Measurements from ENCODE around the gene LAMB1. TPM values are rescaled to one million over a fixed set of nuclear protein-coding genes. Genes with fewer than 3 reads are reported as not detected.

Gene LAMB1
- 0.30 TPM for polyA plus RNA-seq (2012; ENCODE audit: low read depth, missing spikeins)

- FAIRE-seq (no peak), DNase-seq (ENCODE audit: insufficient read length, low spot score) (peak; percentile 37)
- TF ChIP-seq POLR2A (IDR thresholded peaks at IDR 0.05; ENCODE audit: low read depth, low read length) (no peak), TAF1 (IDR thresholded peaks at IDR 0.05; ENCODE audit: low read depth, low read length) (no peak), SPI1 (IDR thresholded peaks at IDR 0.05; ENCODE audit: low read depth, low read length) (no peak)
These were observed at the start of gene LAMB1 for GRCh38 chr7:108002726-108003598. LAMB1 (minus strand) TSS chr7:108003161; CDS start chr7:108002885, 276 bp downstream.

DNA sequence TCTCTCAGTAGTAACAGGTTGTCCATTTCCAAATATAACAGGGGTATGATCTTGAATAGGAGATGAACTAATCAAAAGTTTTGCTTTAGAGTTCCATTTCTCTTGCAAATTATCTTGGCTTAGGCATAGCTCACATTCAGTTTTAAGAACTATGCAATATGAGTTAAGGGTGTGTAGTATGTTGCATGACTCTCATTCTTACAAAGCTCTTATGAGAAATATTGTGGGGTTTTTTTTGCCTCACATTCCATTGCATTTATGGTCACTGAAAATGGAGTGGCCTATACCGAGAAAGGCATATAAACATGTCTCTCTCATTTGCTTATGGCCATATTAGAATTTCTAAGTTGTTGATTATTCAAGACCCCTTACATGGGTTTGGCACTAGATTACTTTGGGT lies 48.5 kb upstream of the LAMB1 start:
- TF ChIP-seq POU2F2 (IDR thresholded peaks at IDR 0.05; ENCODE audit: low read depth, low read length) (no peak), TAF1 (IDR thresholded peaks at IDR 0.05; ENCODE audit: low read depth, low read length) (no peak), POLR2A (IDR thresholded peaks at IDR 0.05; ENCODE audit: low read depth, low read length) (no peak), PAX5 (IDR thresholded peaks at IDR 0.05; ENCODE audit: insufficient read depth, low read length, severe bottlenecking) (no peak), POLR2AphosphoS5 (IDR thresholded peaks at IDR 0.05; ENCODE audit: low read depth, low read length) (no peak), SPI1 (IDR thresholded peaks at IDR 0.05; ENCODE audit: low read depth, low read length) (no peak)
- DNase-seq (ENCODE audit: insufficient read length, low spot score) (no peak), FAIRE-seq (no peak)

DNA sequence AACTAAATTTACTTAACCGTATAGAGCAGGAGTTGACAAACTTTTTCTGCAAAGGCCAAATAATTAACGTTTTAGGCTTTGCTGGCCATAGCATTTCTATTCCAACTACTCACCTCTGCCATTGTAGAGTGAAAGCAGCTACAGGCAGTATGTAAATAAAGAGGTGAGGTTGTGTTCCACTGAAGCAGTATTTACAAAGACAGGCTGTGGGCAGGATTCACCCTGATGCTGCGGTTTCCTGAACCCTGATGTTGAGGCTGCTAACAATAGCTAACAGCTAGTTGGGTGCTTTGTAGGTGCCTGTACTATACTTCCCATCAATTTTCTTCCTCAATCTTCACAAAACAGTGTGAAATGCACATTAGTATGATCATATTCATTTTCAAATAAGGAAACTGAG lies 47.0 kb upstream of the LAMB1 start:
- FAIRE-seq (no peak), DNase-seq (ENCODE audit: insufficient read length, low spot score) (no peak)
- TF ChIP-seq SPI1 (IDR thresholded peaks at IDR 0.05; ENCODE audit: low read depth, low read length) (no peak), POLR2A (IDR thresholded peaks at IDR 0.05; ENCODE audit: low read depth, low read length) (no peak), PAX5 (IDR thresholded peaks at IDR 0.05; ENCODE audit: insufficient read depth, low read length, severe bottlenecking) (no peak), TAF1 (IDR thresholded peaks at IDR 0.05; ENCODE audit: low read depth, low read length) (no peak), POLR2AphosphoS5 (IDR thresholded peaks at IDR 0.05; ENCODE audit: low read depth, low read length) (no peak), POU2F2 (IDR thresholded peaks at IDR 0.05; ENCODE audit: low read depth, low read length) (no peak)

- FAIRE-seq = no peak
- DNase-seq (ENCODE audit: insufficient read length, low spot score) = no peak
- TF ChIP-seq POLR2AphosphoS5 (IDR thresholded peaks at IDR 0.05; ENCODE audit: low read depth, low read length) (no peak), TAF1 (IDR thresholded peaks at IDR 0.05; ENCODE audit: low read depth, low read length) (no peak), POLR2A (IDR thresholded peaks at IDR 0.05; ENCODE audit: low read depth, low read length) (no peak), SPI1 (IDR thresholded peaks at IDR 0.05; ENCODE audit: low read depth, low read length) (no peak), POU2F2 (IDR thresholded peaks at IDR 0.05; ENCODE audit: low read depth, low read length) (no peak), PAX5 (IDR thresholded peaks at IDR 0.05; ENCODE audit: insufficient read depth, low read length, severe bottlenecking) (no peak)
These were observed 45.5 kb upstream of the LAMB1 start for GRCh38 chr7:108048422-108048821.

- no peak for TF ChIP-seq SPI1 (IDR thresholded peaks at IDR 0.05; ENCODE audit: low read depth, low read length)
- TF ChIP-seq PAX5 (IDR thresholded peaks at IDR 0.05; ENCODE audit: insufficient read depth, low read length, severe bottlenecking) = no peak
- TF ChIP-seq POLR2A (IDR thresholded peaks at IDR 0.05; ENCODE audit: low read depth, low read length) = no peak
- TF ChIP-seq TAF1 (IDR thresholded peaks at IDR 0.05; ENCODE audit: low read depth, low read length) = no peak
- no peak for TF ChIP-seq POLR2AphosphoS5 (IDR thresholded peaks at IDR 0.05; ENCODE audit: low read depth, low read length)
- no peak for TF ChIP-seq POU2F2 (IDR thresholded peaks at IDR 0.05; ENCODE audit: low read depth, low read length)
- DNase-seq (ENCODE audit: insufficient read length, low spot score) (no peak), FAIRE-seq (no peak)
These were observed 44.1 kb upstream of the LAMB1 start for GRCh38 chr7:108046952-108047506.

GRCh38 chr7:108045669-108046068 lies 42.7 kb upstream of the LAMB1 start:
- TF ChIP-seq PAX5 (IDR thresholded peaks at IDR 0.05; ENCODE audit: insufficient read depth, low read length, severe bottlenecking) (no peak), POLR2A (IDR thresholded peaks at IDR 0.05; ENCODE audit: low read depth, low read length) (no peak), POLR2AphosphoS5 (IDR thresholded peaks at IDR 0.05; ENCODE audit: low read depth, low read length) (no peak), POU2F2 (IDR thresholded peaks at IDR 0.05; ENCODE audit: low read depth, low read length) (no peak), TAF1 (IDR thresholded peaks at IDR 0.05; ENCODE audit: low read depth, low read length) (no peak), SPI1 (IDR thresholded peaks at IDR 0.05; ENCODE audit: low read depth, low read length) (no peak)
- FAIRE-seq = no peak

GRCh38 chr7:108045154-108045553 lies 42.2 kb upstream of the LAMB1 start:
- no peak for TF ChIP-seq TAF1 (IDR thresholded peaks at IDR 0.05; ENCODE audit: low read depth, low read length)
- TF ChIP-seq POU2F2 (IDR thresholded peaks at IDR 0.05; ENCODE audit: low read depth, low read length) = no peak
- no peak for TF ChIP-seq PAX5 (IDR thresholded peaks at IDR 0.05; ENCODE audit: insufficient read depth, low read length, severe bottlenecking)
- TF ChIP-seq POLR2A (IDR thresholded peaks at IDR 0.05; ENCODE audit: low read depth, low read length) = no peak
- no peak for TF ChIP-seq POLR2AphosphoS5 (IDR thresholded peaks at IDR 0.05; ENCODE audit: low read depth, low read length)
- TF ChIP-seq SPI1 (IDR thresholded peaks at IDR 0.05; ENCODE audit: low read depth, low read length) = no peak
- no peak for DNase-seq (ENCODE audit: insufficient read length, low spot score)
- no peak for FAIRE-seq

More at GRCh38 chr7:108045669-108046068, 42.7 kb upstream of the LAMB1 start:
- no peak for DNase-seq (ENCODE audit: insufficient read length, low spot score)

DNA sequence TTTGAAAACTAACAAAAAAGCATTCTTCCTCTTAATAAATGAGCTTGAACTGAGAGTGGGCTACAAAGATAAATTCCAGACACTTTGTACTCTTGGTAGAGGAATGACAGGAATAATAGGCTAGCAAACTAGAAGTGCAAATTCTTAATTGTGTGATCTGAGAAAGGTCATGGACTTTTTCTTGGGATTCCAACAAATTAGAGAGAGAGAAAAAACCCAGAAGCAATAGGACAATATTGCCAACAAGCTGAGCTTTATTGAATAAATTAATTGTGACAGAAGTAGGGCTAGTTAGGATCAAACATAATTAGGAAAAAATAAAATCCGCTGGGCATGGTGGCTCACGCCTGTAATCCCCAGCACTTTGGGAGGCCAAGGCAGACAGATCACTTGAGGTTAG lies 41.4 kb upstream of the LAMB1 start:
- no peak for FAIRE-seq

GRCh38 chr7:108038986-108039385 lies 36.0 kb upstream of the LAMB1 start:
- DNase-seq (ENCODE audit: insufficient read length, low spot score) (no peak), FAIRE-seq (no peak)
- TF ChIP-seq TAF1 (IDR thresholded peaks at IDR 0.05; ENCODE audit: low read depth, low read length) (no peak), SPI1 (IDR thresholded peaks at IDR 0.05; ENCODE audit: low read depth, low read length) (no peak), POU2F2 (IDR thresholded peaks at IDR 0.05; ENCODE audit: low read depth, low read length) (no peak), PAX5 (IDR thresholded peaks at IDR 0.05; ENCODE audit: insufficient read depth, low read length, severe bottlenecking) (no peak), POLR2AphosphoS5 (IDR thresholded peaks at IDR 0.05; ENCODE audit: low read depth, low read length) (no peak), POLR2A (IDR thresholded peaks at IDR 0.05; ENCODE audit: low read depth, low read length) (no peak)

More for the DNA sequence above, 41.4 kb upstream of the LAMB1 start:
- no peak for DNase-seq (ENCODE audit: insufficient read length, low spot score)
- TF ChIP-seq TAF1 (IDR thresholded peaks at IDR 0.05; ENCODE audit: low read depth, low read length) = no peak
- no peak for TF ChIP-seq PAX5 (IDR thresholded peaks at IDR 0.05; ENCODE audit: insufficient read depth, low read length, severe bottlenecking)
- no peak for TF ChIP-seq POLR2A (IDR thresholded peaks at IDR 0.05; ENCODE audit: low read depth, low read length)
- no peak for TF ChIP-seq SPI1 (IDR thresholded peaks at IDR 0.05; ENCODE audit: low read depth, low read length)
- no peak for TF ChIP-seq POLR2AphosphoS5 (IDR thresholded peaks at IDR 0.05; ENCODE audit: low read depth, low read length)
- TF ChIP-seq POU2F2 (IDR thresholded peaks at IDR 0.05; ENCODE audit: low read depth, low read length) = no peak
